B cell (primary cell): ENCODE data around the gene PELI1.

ENCODE experiments used
- CTCF ChIP-seq: fragments of 200-600 bp; IDR thresholded peaks from one replicate; pipeline ENCODE4 v1.8.0; 2022; ENCODE audit warnings: antibody characterized with exemption, mild to moderate bottlenecking
- EZH2 ChIP-seq: IDR thresholded peaks from 2 replicates; pipeline ENCODE4 v1.6.1; 2012; ENCODE audit warnings: borderline replicate concordance, low read depth, mild to moderate bottlenecking, moderate library complexity, low read length; ENCODE audit not compliant: insufficient read depth, poor library complexity, severe bottlenecking

GRCh38 chr2:64128406-64128805 lies 15.8 kb downstream of the PELI1 start:
- no peak for TF ChIP-seq CTCF
- TF ChIP-seq EZH2 = no peak
